Spleen (tissue), 11 donors: Measurements from ENCODE around the gene CLDN1. TPM values are rescaled to one million over a fixed set of nuclear protein-coding genes. Genes with fewer than 3 reads are reported as not detected.

ENCODE experiments used
- DNase-seq: peaks from one replicate; pipeline ENCODE4 v3.0.0-alpha.2; 2020
- H3K27ac ChIP-seq, 8 donors: fragments of 200-600 bp; sonication (generic) in 7 of 8; 1 replicate in 4 of 8; 2 replicates in 4 of 8; pipeline versions ENCODE4 v1.5.0 to v1.8.0; 2016 to 2021; ENCODE audit warnings: inconsistent platforms in 4 of 8, mild to moderate bottlenecking in 4 of 8, moderate library complexity in 1 of 8
- H3K27me3 ChIP-seq, 7 donors: fragments of 200-600 bp; sonication (generic) in 6 of 7; replicated peaks in 1 of 7; 1 replicate in 4 of 7; 2 replicates in 3 of 7; pipeline versions ENCODE4 v1.5.0 to v1.8.0; 2016 to 2021; ENCODE audit warnings: inconsistent platforms in 3 of 7, mild to moderate bottlenecking in 1 of 7
- H3K36me3 ChIP-seq, 6 donors: fragments of 200-600 bp; sonication (generic) in 5 of 6; 1 replicate in 4 of 6; 2 replicates in 2 of 6; pipeline versions ENCODE4 v1.5.0 to v1.8.0; 2016 to 2021; ENCODE audit warnings: inconsistent platforms in 2 of 6
- H3K4me1 ChIP-seq, 6 donors: fragments of 200-600 bp; sonication (generic) in 5 of 6; 1 replicate in 3 of 6; 2 replicates in 3 of 6; pipeline versions ENCODE4 v1.5.0 to v1.8.0; 2016 to 2021; ENCODE audit warnings: inconsistent platforms in 3 of 6
- H3K4me3 ChIP-seq, 8 donors: fragments of 200-600 bp; sonication (generic) in 7 of 8; 1 replicate in 4 of 8; 2 replicates in 4 of 8; pipeline versions ENCODE4 v1.5.0 to v1.8.0; 2016 to 2021; ENCODE audit warnings: inconsistent platforms in 4 of 8, mild to moderate bottlenecking in 4 of 8, moderate library complexity in 2 of 8
- H3K9me3 ChIP-seq, 8 donors: fragments of 200-600 bp; sonication (generic) in 7 of 8; 1 replicate in 4 of 8; 2 replicates in 4 of 8; pipeline versions ENCODE4 v1.5.0 to v1.8.0; 2016 to 2021; ENCODE audit warnings: inconsistent platforms in 4 of 8
- CTCF ChIP-seq, 11 experiments: fragments of 200-600 bp in 7 of 11; fragments of 450-650 bp in 4 of 11; sonication (generic) in 4 of 11; IDR thresholded peaks in 8 of 11; conservative IDR thresholded peaks in 3 of 11; 1 replicate in 7 of 11; 2 replicates in 4 of 11; pipeline versions ENCODE4 v1.4.0 to v1.8.0; 2016 to 2021; ENCODE audit warnings: antibody characterized with exemption in 11 of 11, inconsistent platforms in 4 of 11, mild to moderate bottlenecking in 1 of 11
- POLR2A ChIP-seq, 3 donors: fragments of 450-650 bp; IDR thresholded peaks; one replicate each; pipeline ENCODE4 v1.5.1; 2017; ENCODE audit warnings: antibody characterized with exemption in 3 of 3, mild to moderate bottlenecking in 1 of 3
- POLR2AphosphoS5 ChIP-seq, 3 donors: sonication (generic); formaldehyde crosslinking; IDR thresholded peaks; one replicate each; pipeline ENCODE4 v1.5.1; 2017; ENCODE audit warnings: antibody characterized with exemption in 3 of 3
- WGBS, 5 donors: extraction: QIAGEN DNeasy Blood & Tissue Kit in 3 of 5; methylation state at CpG; one replicate each; pipeline versions ENCODE4 v1.1.5 to v1.1.7; 2013 to 2018; 5-methylcytosine and 5-hydroxymethylcytosine counted together
- intact Hi-C: fragments of 100-400 bp; cut with DNase I; formaldehyde crosslinking; loops from one replicate; pipeline ENCODE4 v1.15.0; 2023; ENCODE audit warnings: low total_unique reads
- polyA plus RNA-seq, 3 donors: library from polyadenylated mRNA; stranded (reverse); fragments of 200-250 nt; gene quantifications; one replicate each; pipeline ENCODE4 v1.2.1, GENCODE V29; 2013
- total RNA-seq, 7 donors: library from RNA; depleted of rRNA in 3 of 7; stranded (reverse); fragments of >200 nt in 3 of 7; fragmentation: NEBNext Ultra II Directional in 4 of 7; extraction: Animal tissue kit (Norgen Biotek cat#: 25700) in 4 of 7; gene quantifications; one replicate each; pipeline versions ENCODE4 v1.1.0 to v1.2.1, GENCODE V29; 2016 to 2021
- donor health status: healthy with polysubstance abuse.
- donor health status: DM: no; HTN: no; CAD: no; lungs with moderate emphysema.
- donor health status: DM: no; HTN: no; CAD: no.
- donor health status: Bipolar disorder and iron deficiency.
- donor health status: healthy.
- donor health status: DM: no; HTN: no; CAD: no.
- donor health status: DM: yes; HTN: yes; CAD: no.

The CLDN1 gene
- total and polyA plus RNA-seq, 10 donors, result 0.26 to 3.0 (median 0.91) TPM

DNA sequence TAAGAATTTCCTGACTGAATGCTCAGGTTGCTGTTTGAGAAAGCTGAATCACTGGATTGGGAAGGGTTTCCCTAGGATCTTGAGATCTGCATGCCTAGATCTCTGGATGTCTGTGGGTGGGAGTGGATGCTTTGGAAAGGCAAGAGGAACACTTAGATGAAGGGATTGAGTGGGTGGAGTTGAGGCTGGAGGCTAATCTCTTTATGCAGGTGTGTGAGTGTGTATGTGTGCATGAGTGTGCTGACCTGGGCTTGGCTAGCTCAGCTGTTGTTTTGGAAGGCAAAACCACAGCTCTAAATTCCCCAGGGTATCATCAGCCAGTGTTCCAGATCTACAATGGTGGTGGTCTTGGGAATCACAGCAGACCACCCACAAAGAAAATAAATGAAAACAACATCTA lies 60.5 kb downstream of the CLDN1 start:
- TF ChIP-seq CTCF (IDR thresholded peaks at IDR 0.05 in 8 of 11, conservative IDR thresholded peaks at IDR 0.05 in 3 of 11), result no peak
- no peak for TF ChIP-seq POLR2AphosphoS5 (IDR thresholded peaks at IDR 0.05)
- no peak for TF ChIP-seq POLR2A (IDR thresholded peaks at IDR 0.05)
- no peak for DNase-seq
- H3K4me1 ChIP-seq, result peaks cover 0 to 3% (median 0%) of the 10 kb centered on the region in 6 donors
- H3K9me3 ChIP-seq, result no peaks in the 10 kb centered on the region
- no peaks in the 10 kb centered on the region for H3K36me3 ChIP-seq
- H3K4me3 ChIP-seq, result no peak overlapping the region
- H3K27ac ChIP-seq, result peak overlapping the region in 3 of 8 donors; percentile 33 to 50 (median 36)
- H3K27me3 ChIP-seq, result no peaks in the 10 kb centered on the region
- intact Hi-C loops, result no loop called here

DNA sequence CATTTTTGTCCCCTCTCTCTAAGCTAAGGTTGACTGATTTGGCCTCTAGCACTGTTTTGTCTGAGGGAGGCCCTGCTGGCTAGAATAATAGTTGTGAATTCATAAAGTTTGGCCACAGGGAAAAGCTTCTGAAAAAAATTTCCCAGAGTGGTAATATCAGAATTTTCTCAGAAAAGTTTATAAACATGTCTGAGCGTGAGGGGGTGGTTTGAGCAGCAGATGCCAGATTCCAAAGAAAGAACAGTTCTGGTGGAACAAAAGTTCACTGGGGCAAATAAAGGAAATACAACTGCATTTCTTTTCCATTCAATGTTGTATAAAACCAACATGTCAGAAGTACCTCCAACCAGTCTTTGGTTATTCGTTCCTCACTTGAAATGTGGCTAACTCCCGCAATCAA lies 61.2 kb downstream of the CLDN1 start:
- Histone ChIP-seq H3K9me3 (no peaks in the 10 kb centered on the region), H3K27me3 (no peaks in the 10 kb centered on the region), H3K4me3 (no peak overlapping the region), H3K4me1 (no peaks in the 10 kb centered on the region), H3K36me3 (no peaks in the 10 kb centered on the region), H3K27ac (peak overlapping the region in 4 of 8 donors; percentile 39 to 52 (median 51))
- 84 to 93% (median 86%) methylated on average over 3 of the region's 3 CpGs for WGBS, 5 donors
- TF ChIP-seq POLR2AphosphoS5 (IDR thresholded peaks at IDR 0.05) (no peak), POLR2A (IDR thresholded peaks at IDR 0.05) (no peak), CTCF (IDR thresholded peaks at IDR 0.05 in 8 of 11, conservative IDR thresholded peaks at IDR 0.05 in 3 of 11) (no peak)
- intact Hi-C loops, result no loop called here
- no peak for DNase-seq

DNA sequence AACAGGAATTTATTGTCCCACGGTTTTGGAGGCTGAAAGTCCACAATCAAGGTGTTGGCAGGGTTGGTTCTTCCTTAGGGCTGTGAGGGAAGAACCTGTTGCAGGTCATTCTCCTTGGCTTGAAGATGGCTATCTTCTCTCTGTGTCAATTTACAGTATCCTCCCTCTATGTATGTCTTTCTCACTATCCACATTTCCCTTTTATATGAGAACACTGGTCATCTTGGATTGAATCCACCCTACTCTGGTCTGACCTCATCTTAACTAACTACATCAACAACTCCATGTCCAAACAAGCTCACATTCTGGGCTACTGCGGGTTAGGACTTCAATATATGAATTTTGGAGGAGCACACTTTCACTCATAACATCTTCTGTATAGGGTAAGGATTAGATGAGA lies 61.9 kb downstream of the CLDN1 start:
- intact Hi-C loops, result no loop called here
- no peaks in the 10 kb centered on the region for H3K27me3 ChIP-seq
- no peaks in the 10 kb centered on the region for H3K36me3 ChIP-seq
- TF ChIP-seq CTCF (IDR thresholded peaks at IDR 0.05 in 8 of 11, conservative IDR thresholded peaks at IDR 0.05 in 3 of 11), result no peak
- no peak for TF ChIP-seq POLR2A (IDR thresholded peaks at IDR 0.05)
- TF ChIP-seq POLR2AphosphoS5 (IDR thresholded peaks at IDR 0.05), result no peak
- no peak overlapping the region for H3K4me3 ChIP-seq
- no peaks in the 10 kb centered on the region for H3K4me1 ChIP-seq
- peak overlapping the region in 4 of 8 donors; percentile 39 to 52 (median 51) for H3K27ac ChIP-seq
- no peak for DNase-seq
- 63 to 76% (median 69%) methylated on average over 2 of the region's 2 CpGs for WGBS, 5 donors
- H3K9me3 ChIP-seq, result no peaks in the 10 kb centered on the region

GRCh38 chr3:190258634-190259033 lies 63.6 kb downstream of the CLDN1 start:
- Histone ChIP-seq H3K27me3 (no peaks in the 10 kb centered on the region), H3K4me1 (no peaks in the 10 kb centered on the region), H3K9me3 (no peaks in the 10 kb centered on the region), H3K4me3 (no peak overlapping the region), H3K27ac (no peak overlapping the region), H3K36me3 (no peaks in the 10 kb centered on the region)
- WGBS, 5 donors, result 62 to 79% (median 74%) methylated on average over 5 of the region's 5 CpGs
- DNase-seq, result no peak
- TF ChIP-seq CTCF (IDR thresholded peaks at IDR 0.05 in 8 of 11, conservative IDR thresholded peaks at IDR 0.05 in 3 of 11) (no peak), POLR2AphosphoS5 (IDR thresholded peaks at IDR 0.05) (no peak), POLR2A (IDR thresholded peaks at IDR 0.05) (no peak)
- intact Hi-C loops, result no loop called here

Other genes with a start within 250 kb of the CLDN1 start
- 100 to 1,000 TPM in 4 of 7 donors, 10 to 100 TPM in 3; 70.3 to 155 (median 102) TPM for gene P3H2, start 201.5 kb downstream of the CLDN1 start, total RNA-seq
- 10 to 100 TPM in 2 of 3 donors, 1 to 10 TPM in 1; 7.7 to 18.6 (median 10.4) TPM for gene P3H2, start 201.5 kb downstream of the CLDN1 start, polyA plus RNA-seq
- not detected for gene CLDN16, start 65.7 kb upstream of the CLDN1 start, total RNA-seq
- gene CLDN16, start 65.7 kb upstream of the CLDN1 start, polyA plus RNA-seq, result under 1 TPM; 0.06 to 0.08 (median 0.07) TPM
- gene TMEM207, start 127.5 kb upstream of the CLDN1 start, total RNA-seq, result not detected
- not detected for gene TMEM207, start 127.5 kb upstream of the CLDN1 start, polyA plus RNA-seq
- gene IL1RAP, start 191.6 kb upstream of the CLDN1 start, total RNA-seq, result 10 to 100 TPM; 22.6 to 47.4 (median 28.1) TPM
- gene IL1RAP, start 191.6 kb upstream of the CLDN1 start, polyA plus RNA-seq, result 1 to 10 TPM; 1.1 to 1.6 (median 1.5) TPM